Liver (tissue), 3 donors: ENCODE data around the gene PTPRN2.

ENCODE experiments used
- CTCF ChIP-seq: fragments of 150-350 bp; IDR thresholded peaks from 2 replicates; pipeline ENCODE4 v1.5.1; 2017; ENCODE audit warnings: improper control_type of control experiment, low read depth, low read length; ENCODE audit not compliant: missing input control
- EGR1 ChIP-seq, 2 donors: IDR thresholded peaks; 2 replicates each; pipeline ENCODE4 v1.6.1; 2016 to 2018; ENCODE audit warnings: antibody characterized with exemption in 2 of 2, low read depth in 2 of 2
- GABPA ChIP-seq, 2 donors: IDR thresholded peaks in 1 of 2; conservative IDR thresholded peaks in 1 of 2; 2 replicates each; pipeline ENCODE4 v1.6.1; 2016; ENCODE audit warnings: antibody characterized with exemption in 2 of 2, mild to moderate bottlenecking in 1 of 2, moderate library complexity in 1 of 2
- HNF4A ChIP-seq, 2 donors: conservative IDR thresholded peaks; 2 replicates each; pipeline ENCODE4 v1.6.1; 2016; ENCODE audit warnings: antibody characterized with exemption in 2 of 2, mild to moderate bottlenecking in 2 of 2
- HNF4G ChIP-seq: IDR thresholded peaks from 2 replicates; pipeline ENCODE4 v1.6.1; 2016; ENCODE audit warnings: antibody characterized with exemption
- JUND ChIP-seq, 2 donors: IDR thresholded peaks; 2 replicates each; pipeline ENCODE4 v1.6.1; 2016; ENCODE audit warnings: antibody characterized with exemption in 2 of 2
- MAX ChIP-seq: IDR thresholded peaks from 2 replicates; pipeline ENCODE4 v1.6.1; 2016; ENCODE audit warnings: antibody characterized with exemption
- NR2F2 ChIP-seq: IDR thresholded peaks from 2 replicates; pipeline ENCODE4 v1.6.1; 2016; ENCODE audit warnings: antibody characterized with exemption
- RAD21 ChIP-seq, 2 donors: IDR thresholded peaks; 2 replicates each; pipeline ENCODE4 v1.6.1; 2016; ENCODE audit warnings: antibody characterized with exemption in 2 of 2, mild to moderate bottlenecking in 2 of 2
- YY1 ChIP-seq: IDR thresholded peaks from 2 replicates; pipeline ENCODE4 v1.6.1; 2016; ENCODE audit warnings: antibody characterized with exemption, mild to moderate bottlenecking
- TF ChIP-seq, protein P1 (sequence below): IDR thresholded peaks from 2 replicates; pipeline ENCODE4 v1.6.1; 2016; ENCODE audit warnings: antibody characterized with exemption
- donor health status: healthy.
- donor health status: healthy.

DNA sequence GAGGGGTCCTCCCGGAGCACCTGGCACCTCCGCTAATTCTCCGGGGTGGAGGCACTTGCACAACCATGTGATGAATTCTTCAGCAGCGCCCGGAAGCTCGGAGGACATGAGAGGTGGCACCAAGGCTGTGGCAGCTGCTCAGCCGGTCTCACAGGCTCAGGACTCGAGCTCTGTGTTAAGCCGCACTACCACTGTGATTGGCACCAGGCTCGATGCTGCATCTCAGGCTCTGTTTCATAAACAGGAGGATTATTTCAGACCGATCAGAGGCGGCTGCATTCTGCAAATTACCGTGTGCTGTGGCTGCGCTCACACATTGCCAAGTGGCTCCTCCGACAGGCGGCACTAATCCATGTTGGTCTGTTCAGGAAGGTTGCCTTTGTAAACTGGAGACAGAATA lies 755.6 kb downstream of the PTPRN2 start:
- TF ChIP-seq CTCF (no peak), YY1 (no peak), EGR1 (IDR thresholded peaks at IDR 0.05; ENCODE audit: low read depth in 2 of 2) (no peak), GABPA (IDR thresholded peaks at IDR 0.05 in 1 of 2, conservative IDR thresholded peaks at IDR 0.05 in 1 of 2) (no peak), MAX (no peak), JUND (IDR thresholded peaks at IDR 0.05) (no peak), HNF4A (conservative IDR thresholded peaks at IDR 0.05) (no peak), NR2F2 (no peak), HNF4G (no peak), RAD21 (IDR thresholded peaks at IDR 0.05) (no peak)
- TF ChIP-seq, protein P1, sequence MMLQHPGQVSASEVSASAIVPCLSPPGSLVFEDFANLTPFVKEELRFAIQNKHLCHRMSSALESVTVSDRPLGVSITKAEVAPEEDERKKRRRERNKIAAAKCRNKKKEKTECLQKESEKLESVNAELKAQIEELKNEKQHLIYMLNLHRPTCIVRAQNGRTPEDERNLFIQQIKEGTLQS, result no peak
